ENCODE results near the gene BGLAP.

BGLAP gene

DNA sequence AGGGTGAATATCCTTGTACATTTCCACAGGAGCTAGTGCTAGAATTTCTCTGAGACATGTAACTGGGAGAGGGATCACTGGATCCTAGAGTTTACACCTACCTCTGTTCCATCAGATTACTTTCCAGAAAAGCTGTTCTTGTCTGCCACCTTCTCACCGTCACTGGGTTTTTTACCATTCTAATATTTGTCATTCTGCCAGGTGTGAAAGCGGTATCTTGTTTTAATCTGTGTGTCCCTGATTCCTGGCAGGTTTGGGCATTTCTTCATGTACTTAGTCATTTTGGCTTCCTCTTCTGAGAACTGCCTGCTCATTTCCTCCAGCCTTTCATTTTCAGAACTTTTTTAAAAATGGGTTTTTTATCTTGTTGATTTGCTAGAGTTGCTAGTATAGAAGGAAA lies 24.1 kb upstream of the BGLAP start:
- TF ChIP-seq EZH2phosphoT487 (IDR thresholded peaks at IDR 0.05; ENCODE audit: low read depth) (no peak), CTCF (IDR thresholded peaks at IDR 0.05; ENCODE audit: low read depth, low read length) (no peak)

DNA sequence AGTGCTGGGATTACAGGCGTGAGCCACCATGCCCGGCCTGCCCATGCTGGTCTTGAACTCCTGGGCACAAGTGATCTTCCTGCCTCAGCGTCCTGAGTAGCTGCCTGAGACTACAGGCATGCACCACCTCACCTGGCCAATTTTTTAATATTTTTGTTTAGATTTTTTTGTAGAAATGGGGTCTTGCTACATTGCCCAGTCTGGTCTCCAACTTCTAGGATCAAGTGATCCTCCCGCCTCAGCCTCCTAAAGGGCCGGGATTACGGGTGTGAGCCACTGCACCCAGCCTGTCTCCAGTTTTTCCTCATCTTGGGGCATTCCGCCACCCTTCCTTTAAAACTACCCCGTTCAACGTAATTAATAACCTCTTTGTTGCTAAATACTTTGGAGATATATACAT lies 21.8 kb upstream of the BGLAP start:
- Histone ChIP-seq H3K4me3 (ENCODE audit: low read length) (no peak overlapping the region), H3K27ac (ENCODE audit: low read length) (no peak overlapping the region), H3K36me3 (replicated peaks; ENCODE audit: low read depth, low read length) (peaks cover 23% of the 10 kb centered on the region), H3K4me2 (ENCODE audit: low read length) (no peak overlapping the region), H4K20me1 (ENCODE audit: insufficient read depth, low read length) (no peaks in the 10 kb centered on the region), H3K9ac (ENCODE audit: low read length) (no peak overlapping the region), H3K79me2 (ENCODE audit: low read length) (no peaks in the 10 kb centered on the region; the same call in 1 of the 2 replicates), H3K27me3 (ENCODE audit: low read depth, low read length) (no peaks in the 10 kb centered on the region), H3K4me1 (ENCODE audit: low read length) (peaks cover 18% of the 10 kb centered on the region), H2AFZ (ENCODE audit: low read depth, low read length) (no peak overlapping the region), H3K9me3 (ENCODE audit: insufficient read depth, low read length) (no peaks in the 10 kb centered on the region)
- TF ChIP-seq CTCF (IDR thresholded peaks at IDR 0.05; ENCODE audit: low read depth, low read length) (no peak), EZH2phosphoT487 (IDR thresholded peaks at IDR 0.05; ENCODE audit: low read depth) (no peak)

More for the DNA sequence above, 24.1 kb upstream of the BGLAP start:
- H3K4me1 ChIP-seq (ENCODE audit: low read length): peaks cover 22% of the 10 kb centered on the region
- no peaks in the 10 kb centered on the region for H3K27me3 ChIP-seq (ENCODE audit: low read depth, low read length)
- peak overlapping the region; percentile 60 for H3K27ac ChIP-seq (ENCODE audit: low read length)
- no peaks in the 10 kb centered on the region for H4K20me1 ChIP-seq (ENCODE audit: insufficient read depth, low read length)
- H3K36me3 ChIP-seq (replicated peaks; ENCODE audit: low read depth, low read length): peaks cover 14% of the 10 kb centered on the region
- no peak overlapping the region for H2AFZ ChIP-seq (ENCODE audit: low read depth, low read length)
- no peak overlapping the region for H3K4me3 ChIP-seq (ENCODE audit: low read length)
- H3K9me3 ChIP-seq (ENCODE audit: insufficient read depth, low read length): no peaks in the 10 kb centered on the region
- peak overlapping the region; percentile 59 for H3K4me2 ChIP-seq (ENCODE audit: low read length)
- no peak overlapping the region for H3K9ac ChIP-seq (ENCODE audit: low read length)
- peaks cover 13% of the 10 kb centered on the region for H3K79me2 ChIP-seq (ENCODE audit: low read length)

GRCh38 chr1:156221986-156222692 lies 19.8 kb upstream of the BGLAP start:
- H3K79me2 ChIP-seq (ENCODE audit: low read length): no peaks in the 10 kb centered on the region

DNA sequence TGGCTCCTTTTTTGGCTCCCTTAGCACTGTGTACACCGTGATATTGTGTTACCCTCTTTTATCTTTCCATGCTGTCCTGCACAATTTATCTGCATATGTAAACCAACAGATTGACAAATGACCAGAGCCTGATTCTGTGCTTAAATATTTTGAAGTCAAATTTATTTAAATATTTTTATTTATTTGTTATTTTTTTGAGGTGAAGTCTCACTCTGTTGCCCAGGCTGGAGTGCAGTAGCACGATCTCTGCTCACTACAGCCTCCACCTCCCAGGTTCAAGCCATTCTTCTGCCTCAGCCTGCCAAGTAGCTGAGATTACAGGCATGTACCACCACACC lies 16.3 kb upstream of the BGLAP start:
- Histone ChIP-seq H2AFZ (ENCODE audit: low read depth, low read length) (no peak overlapping the region), H3K27me3 (ENCODE audit: low read depth, low read length) (no peaks in the 10 kb centered on the region), H3K4me2 (ENCODE audit: low read length) (peak overlapping the region; percentile 10), H3K27ac (ENCODE audit: low read length) (peak overlapping the region; percentile 80), H3K4me3 (ENCODE audit: low read length) (no peak overlapping the region), H3K79me2 (ENCODE audit: low read length) (no peaks in the 10 kb centered on the region), H3K36me3 (replicated peaks; ENCODE audit: low read depth, low read length) (peaks cover 29% of the 10 kb centered on the region), H3K9ac (ENCODE audit: low read length) (no peak overlapping the region), H4K20me1 (ENCODE audit: insufficient read depth, low read length) (0 out of 2 replicates have a peak, but pooled peaks cover 6% of the 10 kb centered on the region), H3K4me1 (ENCODE audit: low read length) (peaks cover 25% of the 10 kb centered on the region), H3K9me3 (ENCODE audit: insufficient read depth, low read length) (no peaks in the 10 kb centered on the region)
- TF ChIP-seq EZH2phosphoT487 (IDR thresholded peaks at IDR 0.05; ENCODE audit: low read depth) (no peak), CTCF (IDR thresholded peaks at IDR 0.05; ENCODE audit: low read depth, low read length) (no peak)

More at GRCh38 chr1:156221986-156222692, 19.8 kb upstream of the BGLAP start:
- TF ChIP-seq CTCF (IDR thresholded peaks at IDR 0.05; ENCODE audit: low read depth, low read length) (no peak), EZH2phosphoT487 (IDR thresholded peaks at IDR 0.05; ENCODE audit: low read depth) (no peak)
- H3K27ac ChIP-seq (ENCODE audit: low read length): no peak overlapping the region
- no peak overlapping the region for H3K4me2 ChIP-seq (ENCODE audit: low read length)
- no peaks in the 10 kb centered on the region for H3K27me3 ChIP-seq (ENCODE audit: low read depth, low read length)
- H3K9ac ChIP-seq (ENCODE audit: low read length): no peak overlapping the region
- H4K20me1 ChIP-seq (ENCODE audit: insufficient read depth, low read length): no peaks in the 10 kb centered on the region
- no peaks in the 10 kb centered on the region for H3K9me3 ChIP-seq (ENCODE audit: insufficient read depth, low read length)
- no peak overlapping the region for H2AFZ ChIP-seq (ENCODE audit: low read depth, low read length)
- H3K36me3 ChIP-seq (replicated peaks; ENCODE audit: low read depth, low read length): peaks cover 23% of the 10 kb centered on the region
- H3K4me3 ChIP-seq (ENCODE audit: low read length): no peak overlapping the region
- H3K4me1 ChIP-seq (ENCODE audit: low read length): peaks cover 37% of the 10 kb centered on the region

All from OCI-LY3 (cell line).